HG02981 (cell line): ENCODE results near the gene REEP1.
"Not testable (repeated sequence)": the region's sequence is repeated elsewhere in the genome, so short reads cannot be mapped to it uniquely, and the experiment has no call there.

ENCODE experiments used
- ATAC-seq: cut with Tn5 transposase; IDR thresholded peaks from one replicate; pipeline ENCODE4 v1.9.1; 2021; ENCODE audit warnings: mild to moderate bottlenecking, moderate library complexity; ENCODE audit not compliant: unreplicated experiment

Gene REEP1

GRCh38 chr2:86202336-86202692 lies 135.1 kb downstream of the REEP1 start:
- no peak for ATAC-seq

- no peak for ATAC-seq
Measured at GRCh38 chr2:86201671-86202335, 135.6 kb downstream of the REEP1 start.

- ATAC-seq: not testable (repeated sequence)
Measured at GRCh38 chr2:86200564-86200963, 136.9 kb downstream of the REEP1 start.

GRCh38 chr2:86199834-86200177 lies 137.6 kb downstream of the REEP1 start:
- ATAC-seq: no peak

GRCh38 chr2:86195808-86196387 lies 141.5 kb downstream of the REEP1 start:
- no peak for ATAC-seq

- ATAC-seq: peak; percentile 88
Measured at GRCh38 chr2:86195055-86195807, 142.2 kb downstream of the REEP1 start, which contains the start of gene IMMT. Gene IMMT, minus strand, starts transcription at chr2:86195462. Its CDS starts 80 bp downstream, at chr2:86195382.

- ATAC-seq: no peak
Measured at GRCh38 chr2:86194751-86195054, 142.7 kb downstream of the REEP1 start.

- ATAC-seq: no peak
Measured at GRCh38 chr2:86193901-86194567, 143.4 kb downstream of the REEP1 start.

- no peak for ATAC-seq
Measured at GRCh38 chr2:86189782-86190416, 147.5 kb downstream of the REEP1 start.

GRCh38 chr2:86186431-86186830 lies 151.0 kb downstream of the REEP1 start:
- ATAC-seq: no peak

- no peak for ATAC-seq
Measured at GRCh38 chr2:86185517-86186212, 151.8 kb downstream of the REEP1 start.

GRCh38 chr2:86176597-86176996 lies 160.8 kb downstream of the REEP1 start:
- no peak for ATAC-seq

- ATAC-seq: no peak
Measured at GRCh38 chr2:86175828-86176227, 161.6 kb downstream of the REEP1 start.

GRCh38 chr2:86174445-86174844 lies 163.0 kb downstream of the REEP1 start:
- ATAC-seq: no peak

- no peak for ATAC-seq
Measured at GRCh38 chr2:86172610-86173009, 164.8 kb downstream of the REEP1 start.

GRCh38 chr2:86171295-86171694 lies 166.1 kb downstream of the REEP1 start:
- no peak for ATAC-seq

GRCh38 chr2:86170449-86170848 lies 167.0 kb downstream of the REEP1 start:
- ATAC-seq: no peak
